Esophagus muscularis mucosa (tissue), 3 donors: ENCODE results near the gene HK3.

Experiments
- POLR2AphosphoS5 ChIP-seq, 2 donors: sonication (generic); formaldehyde crosslinking; IDR thresholded peaks; one replicate each; pipeline ENCODE4 v1.6.1; 2017; ENCODE audit warnings: antibody characterized with exemption in 2 of 2
- TF ChIP-seq, protein P1 (sequence below), 3 experiments: fragments of 200-600 bp in 2 of 3; fragments of 450-650 bp in 1 of 3; sonication (generic) in 2 of 3; IDR thresholded peaks; one replicate each; pipeline ENCODE4 v1.5.1; 2017 to 2019; ENCODE audit warnings: antibody characterized with exemption in 3 of 3, mild to moderate bottlenecking in 2 of 3, moderate library complexity in 1 of 3

DNA sequence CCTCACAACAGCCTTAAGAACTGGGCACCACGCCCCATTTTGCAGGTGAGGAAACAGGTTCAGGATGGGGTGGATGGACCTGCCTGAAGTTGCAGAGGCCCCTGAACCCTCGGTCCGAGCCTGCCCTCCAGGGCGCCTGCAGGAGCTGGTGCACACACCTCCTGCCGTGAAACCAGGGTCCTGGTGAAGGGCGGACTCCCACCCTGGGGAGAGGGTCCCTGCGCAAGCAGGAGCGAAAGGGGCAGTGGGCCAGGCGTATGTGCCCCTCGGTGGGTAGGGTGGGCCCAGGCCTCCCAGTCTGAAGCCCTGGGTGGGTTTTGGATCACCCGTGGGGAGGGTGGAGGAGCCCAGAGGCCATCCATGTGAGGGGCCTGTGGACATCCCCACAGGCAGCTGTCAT lies 37.9 kb downstream of the HK3 start:
- TF ChIP-seq, protein P1, sequence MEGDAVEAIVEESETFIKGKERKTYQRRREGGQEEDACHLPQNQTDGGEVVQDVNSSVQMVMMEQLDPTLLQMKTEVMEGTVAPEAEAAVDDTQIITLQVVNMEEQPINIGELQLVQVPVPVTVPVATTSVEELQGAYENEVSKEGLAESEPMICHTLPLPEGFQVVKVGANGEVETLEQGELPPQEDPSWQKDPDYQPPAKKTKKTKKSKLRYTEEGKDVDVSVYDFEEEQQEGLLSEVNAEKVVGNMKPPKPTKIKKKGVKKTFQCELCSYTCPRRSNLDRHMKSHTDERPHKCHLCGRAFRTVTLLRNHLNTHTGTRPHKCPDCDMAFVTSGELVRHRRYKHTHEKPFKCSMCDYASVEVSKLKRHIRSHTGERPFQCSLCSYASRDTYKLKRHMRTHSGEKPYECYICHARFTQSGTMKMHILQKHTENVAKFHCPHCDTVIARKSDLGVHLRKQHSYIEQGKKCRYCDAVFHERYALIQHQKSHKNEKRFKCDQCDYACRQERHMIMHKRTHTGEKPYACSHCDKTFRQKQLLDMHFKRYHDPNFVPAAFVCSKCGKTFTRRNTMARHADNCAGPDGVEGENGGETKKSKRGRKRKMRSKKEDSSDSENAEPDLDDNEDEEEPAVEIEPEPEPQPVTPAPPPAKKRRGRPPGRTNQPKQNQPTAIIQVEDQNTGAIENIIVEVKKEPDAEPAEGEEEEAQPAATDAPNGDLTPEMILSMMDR (IDR thresholded peaks at IDR 0.05): no peak
- TF ChIP-seq POLR2AphosphoS5 (IDR thresholded peaks at IDR 0.05): no peak
